Spleen (tissue), 7 donors: ENCODE results near the gene ZNF691.

Source experiments
- CTCF ChIP-seq, 11 experiments: fragments of 200-600 bp in 7 of 11; fragments of 450-650 bp in 4 of 11; sonication (generic) in 4 of 11; IDR thresholded peaks in 8 of 11; conservative IDR thresholded peaks in 3 of 11; 1 replicate in 7 of 11; 2 replicates in 4 of 11; pipeline versions ENCODE4 v1.4.0 to v1.8.0; 2016 to 2021; ENCODE audit warnings: antibody characterized with exemption in 11 of 11, inconsistent platforms in 4 of 11, mild to moderate bottlenecking in 1 of 11
- POLR2A ChIP-seq, 3 donors: fragments of 450-650 bp; IDR thresholded peaks; one replicate each; pipeline ENCODE4 v1.5.1; 2017; ENCODE audit warnings: antibody characterized with exemption in 3 of 3, mild to moderate bottlenecking in 1 of 3
- donor health status: DM: no; HTN: no; CAD: no; lungs with moderate emphysema.
- donor health status: DM: no; HTN: no; CAD: no.
- donor health status: DM: no; HTN: no; CAD: no.

GRCh38 chr1:42830631-42831030 is 15.8 kb upstream of the ZNF691 start:
- TF ChIP-seq CTCF (IDR thresholded peaks at IDR 0.05 in 8 of 11, conservative IDR thresholded peaks at IDR 0.05 in 3 of 11) (no peak), POLR2A (IDR thresholded peaks at IDR 0.05) (no peak)
